Measurements from ENCODE around the gene PERM1. TPM values are rescaled to one million over a fixed set of nuclear protein-coding genes. Genes with fewer than 3 reads are reported as not detected.

Gene PERM1
- total RNA-seq, 1 experiment from 2014 or later, result 0.11 TPM

Other genes starting within 250 kb of the PERM1 start
- 232 and 256 TPM in 2 replicates for gene SAMD11, start 58.2 kb downstream of the PERM1 start, total RNA-seq (2014; rRNA removed; shearing (Covaris generic))
- gene NOC2L, start 22.8 kb downstream of the PERM1 start, total RNA-seq (2014; rRNA removed; shearing (Covaris generic)), result 100 and 129 TPM in 2 replicates
- 7.2 and 11.5 TPM in 2 replicates for gene KLHL17, start 21.5 kb downstream of the PERM1 start, total RNA-seq (2014; rRNA removed; shearing (Covaris generic))
- 0.34 TPM in 1 of 2 replicates, not detected in the other for gene PLEKHN1, start 15.6 kb downstream of the PERM1 start, total RNA-seq (2014; rRNA removed; shearing (Covaris generic))
- gene HES4, start 18.0 kb upstream of the PERM1 start, total RNA-seq (2014; rRNA removed; shearing (Covaris generic)), result 55.3 and 68.7 TPM in 2 replicates
- gene ISG15, start 31.4 kb upstream of the PERM1 start, total RNA-seq (2014; rRNA removed; shearing (Covaris generic)), result 201 and 353 TPM in 2 replicates
- 53.8 and 55.9 TPM in 2 replicates for gene AGRN, start 38.0 kb upstream of the PERM1 start, total RNA-seq (2014; rRNA removed; shearing (Covaris generic))
- gene RNF223, start 92.2 kb upstream of the PERM1 start, total RNA-seq (2014; rRNA removed; shearing (Covaris generic)), result not detected in 2 replicates
- 11.1 and 15.4 TPM in 2 replicates for gene C1orf159, start 134.0 kb upstream of the PERM1 start, total RNA-seq (2014; rRNA removed; shearing (Covaris generic))
- not detected in 2 replicates for gene TTLL10, start 191.8 kb upstream of the PERM1 start, total RNA-seq (2014; rRNA removed; shearing (Covaris generic))
- gene TNFRSF18, start 224.5 kb upstream of the PERM1 start, total RNA-seq (2014; rRNA removed; shearing (Covaris generic)), result not detected in 2 replicates
- not detected in 2 replicates for gene TNFRSF4, start 232.1 kb upstream of the PERM1 start, total RNA-seq (2014; rRNA removed; shearing (Covaris generic))
- gene SDF4, start 249.9 kb upstream of the PERM1 start, total RNA-seq (2014; rRNA removed; shearing (Covaris generic)), result 154 and 156 TPM in 2 replicates

All from SJSA1 (cell line).